A549 (cell line): ENCODE measurements around the gene RUFY1.

ENCODE experiments used
- CHD4 ChIP-seq: fragments of 200-600 bp; sonication (generic); IDR thresholded peaks from 2 replicates; pipeline ENCODE4 v1.6.1; 2016; ENCODE audit warnings: antibody characterized with exemption, mild to moderate bottlenecking, borderline replicate concordance
- USF2 ChIP-seq: fragments of 450-650 bp; IDR thresholded peaks from 2 replicates; pipeline ENCODE4 v1.6.1; 2014; ENCODE audit warnings: antibody characterized with exemption

GRCh38 chr5:179509845-179510244 is 40.5 kb upstream of the RUFY1 start:
- TF ChIP-seq USF2 = no peak
- no peak for TF ChIP-seq CHD4
